PC-3 (cell line): ENCODE data around the gene GPS2. TPM values are rescaled to one million over a fixed set of nuclear protein-coding genes. Genes with fewer than 3 reads are reported as not detected.

ENCODE experiments used
- ATAC-seq: fragments of 200-7000 bp; cut with Tn5 transposase; 2 replicates; pipeline ENCODE4 v1.9.1; 2020; ENCODE audit warnings: mild to moderate bottlenecking, moderate library complexity
- BruUV-seq: library from RNA; stranded (reverse); fragments of 400-500 nt; replicated peaks from 2 replicates; lab custom pipeline; 2021; lab: Mats Ljungman, UMichigan
- CTCF ChIA-PET: fragments of 300-600 bp; sonication (Branson Sonifier 250); formaldehyde crosslinking; loops from one replicate; lab custom pipeline; 2022; ENCODE audit warnings: antibody characterized with exemption; lab: Charles Lee
- POLR2A ChIA-PET: fragments of 300-600 bp; sonication (Branson Sonifier 250); formaldehyde crosslinking; loops from one replicate; lab custom pipeline; 2022; ENCODE audit warnings: antibody characterized with exemption; ENCODE audit not compliant: unreplicated experiment; lab: Charles Lee
- DNase-seq: peaks from one replicate; pipeline ENCODE4 v3.0.0-alpha.2; 2015
- H2AFZ ChIP-seq: fragments of 300-600 bp; sonication (generic); 2 replicates; pipeline ENCODE4 v1.6.0; 2016; ENCODE audit warnings: antibody characterized with exemption, low read length
- H3F3A ChIP-seq: fragments of 300-600 bp; sonication (generic); one replicate; pipeline ENCODE4 v1.6.0; 2017; ENCODE audit warnings: antibody characterized with exemption, low read length, control low read depth, mild to moderate bottlenecking; ENCODE audit not compliant: unreplicated experiment
- H3K27ac ChIP-seq: fragments of 300-600 bp; sonication (generic); 2 replicates; pipeline ENCODE4 v1.5.1; 2016; ENCODE audit warnings: mild to moderate bottlenecking, low read length
- H3K27me3 ChIP-seq: fragments of 300-600 bp; sonication (generic); 2 replicates; pipeline ENCODE4 v1.6.1; 2016; ENCODE audit warnings: low read length, mixed read lengths
- H3K36me3 ChIP-seq: fragments of 300-600 bp; sonication (generic); 2 replicates; pipeline ENCODE4 v1.6.1; 2016; ENCODE audit warnings: low read depth, mixed run types, low read length, mixed read lengths
- H3K4me1 ChIP-seq: fragments of 300-600 bp; sonication (generic); 2 replicates; pipeline ENCODE4 v1.5.1; 2016; ENCODE audit warnings: low read length; ENCODE audit not compliant: insufficient read depth
- H3K4me2 ChIP-seq: fragments of 300-600 bp; sonication (generic); 2 replicates; pipeline ENCODE4 v1.6.0; 2016; ENCODE audit warnings: low read length
- H3K4me3 ChIP-seq: fragments of 300-600 bp; sonication (generic); 2 replicates; pipeline ENCODE4 v1.5.1; 2016; ENCODE audit warnings: mild to moderate bottlenecking, low read length, mixed read lengths
- H3K79me2 ChIP-seq: fragments of 300-600 bp; sonication (generic); 2 replicates; pipeline ENCODE4 v1.6.1; 2017; ENCODE audit warnings: low read length, mixed read lengths
- H3K9ac ChIP-seq: fragments of 300-600 bp; sonication (generic); 2 replicates; pipeline ENCODE4 v1.6.0; 2016; ENCODE audit warnings: mild to moderate bottlenecking, low read length
- H3K9me2 ChIP-seq: fragments of 300-600 bp; sonication (generic); replicated peaks from 2 replicates; pipeline ENCODE4 v1.6.1; 2016; ENCODE audit warnings: mixed run types, low read length, mixed read lengths
- H3K9me3 ChIP-seq: fragments of 300-600 bp; sonication (generic); 2 replicates; pipeline ENCODE4 v1.6.1; 2016; ENCODE audit warnings: low read length, mixed read lengths
- H4K20me1 ChIP-seq: fragments of 300-600 bp; sonication (generic); 2 replicates; pipeline ENCODE4 v1.6.1; 2016; ENCODE audit warnings: low read length, mixed read lengths
- CTCF ChIP-seq: fragments of 300-600 bp; sonication (generic); conservative IDR thresholded peaks from 2 replicates; pipeline ENCODE4 v1.5.1; 2017; ENCODE audit warnings: antibody characterized with exemption, low read depth, mild to moderate bottlenecking, low read length
- EZH2 ChIP-seq: fragments of 300-600 bp; sonication (generic); IDR thresholded peaks from one replicate; pipeline ENCODE4 v1.6.1; 2017; ENCODE audit warnings: antibody characterized with exemption, mild to moderate bottlenecking, low read length; ENCODE audit not compliant: unreplicated experiment
- EZH2phosphoT487 ChIP-seq: fragments of 300-600 bp; sonication (generic); IDR thresholded peaks from 2 replicates; pipeline ENCODE4 v1.6.1; 2018; ENCODE audit warnings: mild to moderate bottlenecking, antibody characterized with exemption, low read length, borderline replicate concordance
- intact Hi-C: fragments of 100-400 bp; cut with micrococcal nuclease; formaldehyde crosslinking; loops from 2 replicates; pipeline ENCODE4 v1.9.0; 2023
- total RNA-seq: library from RNA; depleted of rRNA; stranded (reverse); fragments of >200 nt; gene quantifications from 2 replicates; pipeline ENCODE4 v1.2.3, GENCODE V29; 2014

Gene GPS2
- total RNA-seq, 1 experiment from 2014 or later, result 30.8 TPM

GRCh38 chr17:7296189-7296861, 18.8 kb downstream of the GPS2 start:
- Histone ChIP-seq H3K9ac (no peak overlapping the region; the same call in 1 of the 2 replicates), H3K4me2 (peak overlapping the region; percentile 77), H3K27ac (no peak overlapping the region), H3K4me3 (peak overlapping the region; percentile 46; the same call in 1 of the 2 replicates), H3F3A (no peaks in the 10 kb centered on the region), H3K27me3 (no peaks in the 10 kb centered on the region), H3K36me3 (no peaks in the 10 kb centered on the region), H3K79me2 (no peaks in the 10 kb centered on the region), H3K4me1 (peaks cover 7% of the 10 kb centered on the region; the same call in 1 of the 2 replicates), H3K9me2 (no peaks in the 10 kb centered on the region), H4K20me1 (no peaks in the 10 kb centered on the region), H2AFZ (peak overlapping the region; percentile 74), H3K9me3 (no peaks in the 10 kb centered on the region)
- BruUV-seq, result no TSS peak
- CTCF ChIA-PET, result interaction anchor here (0.6 to 1.5 kb wide), 5 partner anchors 10 to 251 kb away, joined by 3 to 14 read pairs (median 4); partner anchors contain the start of gene SLC2A4
- no peak for TF ChIP-seq EZH2phosphoT487
- peak; percentile 86 for TF ChIP-seq CTCF
- no peak for TF ChIP-seq EZH2
- ATAC-seq (peak; percentile 78), DNase-seq (peak; percentile 83)
- intact Hi-C loops, result loop anchor here (1.0 kb wide), 1 partner anchor 15 kb away; the partner anchor contains the start of gene SLC2A4
- POLR2A ChIA-PET, result interaction anchor here (0.6 kb wide), 1 partner anchor 11 kb away, joined by 3 read pairs; no protein-coding TSS in a partner anchor

- ATAC-seq (peak; percentile 39), DNase-seq (peak; percentile 47)
- Histone ChIP-seq H3K9me2 (no peaks in the 10 kb centered on the region), H3K9ac (no peak overlapping the region), H3K4me3 (peak overlapping the region; percentile 62), H3K79me2 (no peaks in the 10 kb centered on the region), H4K20me1 (no peaks in the 10 kb centered on the region), H3K27ac (no peak overlapping the region), H3K4me2 (peak overlapping the region; percentile 82), H3K9me3 (no peaks in the 10 kb centered on the region), H3K36me3 (no peaks in the 10 kb centered on the region), H3F3A (no peaks in the 10 kb centered on the region), H3K27me3 (no peaks in the 10 kb centered on the region), H2AFZ (peak overlapping the region; percentile 87), H3K4me1 (peaks cover 7% of the 10 kb centered on the region; the same call in 1 of the 2 replicates)
- TF ChIP-seq EZH2, result no peak
- TF ChIP-seq EZH2phosphoT487, result no peak
- TF ChIP-seq CTCF, result no peak; the same call in 1 of the 2 replicates
- intact Hi-C loops, result loop anchor here (1.0 kb wide), 1 partner anchor 14 kb away; the partner anchor contains the start of gene SLC2A4
- BruUV-seq, result no TSS peak
- ChIA-PET CTCF (interaction anchor here (0.9 to 1.5 kb wide), 3 partner anchors 9 to 250 kb away, joined by 3 to 14 read pairs (median 4); partner anchors contain the start of gene SLC2A4), POLR2A (no interaction called here)
These were observed 19.7 kb downstream of the GPS2 start for GRCh38 chr17:7295230-7296180.
